Lower leg skin (tissue), 3 donors: Measurements from ENCODE around the gene METTL26.

Experiments
- CTCF ChIP-seq, 3 donors: fragments of 450-650 bp; IDR thresholded peaks; one replicate each; pipeline ENCODE4 v1.5.1; 2016; ENCODE audit warnings: antibody characterized with exemption in 3 of 3, mild to moderate bottlenecking in 3 of 3, moderate library complexity in 2 of 3
- POLR2A ChIP-seq, 2 donors: fragments of 450-650 bp; IDR thresholded peaks; one replicate each; pipeline ENCODE4 v1.6.1; 2016 to 2017; ENCODE audit warnings: antibody characterized with exemption in 2 of 2, mild to moderate bottlenecking in 1 of 2, moderate library complexity in 1 of 2

DNA sequence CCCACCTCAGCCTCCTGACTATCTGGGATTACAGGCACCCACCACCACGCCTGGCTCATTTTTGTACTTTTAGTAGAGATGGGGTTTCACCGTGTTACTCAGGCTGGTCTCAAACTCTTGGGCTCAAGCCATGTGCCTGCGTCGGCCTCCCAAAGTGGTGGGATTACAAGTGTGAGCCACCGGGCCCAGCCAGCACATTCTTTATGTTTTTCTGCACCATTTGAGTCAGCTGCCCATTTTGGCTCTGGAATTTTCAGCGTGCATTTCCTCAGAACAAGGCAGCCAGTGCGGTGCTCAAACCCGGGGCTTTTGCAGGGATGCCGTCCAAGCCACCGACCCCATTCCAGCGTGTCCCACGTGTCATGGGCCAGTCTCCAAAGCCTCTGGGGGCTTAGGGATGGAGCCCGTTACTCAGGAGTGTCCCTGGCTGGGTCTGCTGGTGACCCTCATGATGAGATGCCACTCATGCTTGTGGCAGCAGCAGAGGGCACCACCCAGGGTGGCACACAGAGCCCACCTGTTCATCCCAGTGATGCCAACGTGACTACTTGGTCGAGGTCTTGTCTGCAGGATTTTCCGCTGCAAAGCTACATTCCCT is 50.0 kb downstream of the METTL26 start:
- no peak for TF ChIP-seq CTCF (IDR thresholded peaks at IDR 0.05)
- no peak for TF ChIP-seq POLR2A (IDR thresholded peaks at IDR 0.05)
